T-helper 9 cell (primary cell): ENCODE measurements around the gene OR56A5.

Source experiments
- DNase-seq: peaks from one replicate; pipeline ENCODE4 v3.0.0-alpha.2; 2020

The OR56A5 gene

GRCh38 chr11:5932671-5933070 lies 35.6 kb downstream of the OR56A5 start:
- no peak for DNase-seq

- no peak for DNase-seq
Measured at GRCh38 chr11:5931061-5931460, 37.2 kb downstream of the OR56A5 start.

GRCh38 chr11:5930614-5931013 lies 37.7 kb downstream of the OR56A5 start:
- no peak for DNase-seq

- DNase-seq, result no peak
Measured at GRCh38 chr11:5929571-5930368, 38.5 kb downstream of the OR56A5 start.

- DNase-seq, result no peak
Measured at GRCh38 chr11:5928811-5929210, 39.5 kb downstream of the OR56A5 start.

- DNase-seq, result no peak
Measured at GRCh38 chr11:5928271-5928670, 40.0 kb downstream of the OR56A5 start.

GRCh38 chr11:5923794-5924193 lies 44.5 kb downstream of the OR56A5 start:
- DNase-seq, result no peak

- no peak for DNase-seq
Measured at GRCh38 chr11:5923427-5923776, 44.9 kb downstream of the OR56A5 start.

- DNase-seq, result no peak
Measured at GRCh38 chr11:5922749-5923426, 45.4 kb downstream of the OR56A5 start.
